ENCODE data around the gene RAD51B.
A peak's percentile ranks its signal among the peaks of the same experiment; 100 is the strongest.
"Not testable (repeated sequence)": the region's sequence is repeated elsewhere in the genome, so short reads cannot be mapped to it uniquely, and the experiment has no call there.

The RAD51B gene

GRCh38 chr14:68694516-68695235 is 875.1 kb downstream of the RAD51B start:
- H3K4me3 ChIP-seq (ENCODE audit: low read depth, low read length), result no peak overlapping the region
- no peak for DNase-seq (ENCODE audit: low read depth)
- TF ChIP-seq, protein P1, sequence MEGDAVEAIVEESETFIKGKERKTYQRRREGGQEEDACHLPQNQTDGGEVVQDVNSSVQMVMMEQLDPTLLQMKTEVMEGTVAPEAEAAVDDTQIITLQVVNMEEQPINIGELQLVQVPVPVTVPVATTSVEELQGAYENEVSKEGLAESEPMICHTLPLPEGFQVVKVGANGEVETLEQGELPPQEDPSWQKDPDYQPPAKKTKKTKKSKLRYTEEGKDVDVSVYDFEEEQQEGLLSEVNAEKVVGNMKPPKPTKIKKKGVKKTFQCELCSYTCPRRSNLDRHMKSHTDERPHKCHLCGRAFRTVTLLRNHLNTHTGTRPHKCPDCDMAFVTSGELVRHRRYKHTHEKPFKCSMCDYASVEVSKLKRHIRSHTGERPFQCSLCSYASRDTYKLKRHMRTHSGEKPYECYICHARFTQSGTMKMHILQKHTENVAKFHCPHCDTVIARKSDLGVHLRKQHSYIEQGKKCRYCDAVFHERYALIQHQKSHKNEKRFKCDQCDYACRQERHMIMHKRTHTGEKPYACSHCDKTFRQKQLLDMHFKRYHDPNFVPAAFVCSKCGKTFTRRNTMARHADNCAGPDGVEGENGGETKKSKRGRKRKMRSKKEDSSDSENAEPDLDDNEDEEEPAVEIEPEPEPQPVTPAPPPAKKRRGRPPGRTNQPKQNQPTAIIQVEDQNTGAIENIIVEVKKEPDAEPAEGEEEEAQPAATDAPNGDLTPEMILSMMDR (IDR thresholded peaks at IDR 0.05; ENCODE audit: insufficient read depth, low read depth, low read length, missing control alignments), result no peak

GRCh38 chr14:68695326-68695768 is 875.8 kb downstream of the RAD51B start:
- peak; percentile 90 for DNase-seq (ENCODE audit: low read depth)
- no peak overlapping the region for H3K4me3 ChIP-seq (ENCODE audit: low read depth, low read length)
- TF ChIP-seq, protein P1 (IDR thresholded peaks at IDR 0.05; ENCODE audit: insufficient read depth, low read depth, low read length, missing control alignments), result no peak

DNA sequence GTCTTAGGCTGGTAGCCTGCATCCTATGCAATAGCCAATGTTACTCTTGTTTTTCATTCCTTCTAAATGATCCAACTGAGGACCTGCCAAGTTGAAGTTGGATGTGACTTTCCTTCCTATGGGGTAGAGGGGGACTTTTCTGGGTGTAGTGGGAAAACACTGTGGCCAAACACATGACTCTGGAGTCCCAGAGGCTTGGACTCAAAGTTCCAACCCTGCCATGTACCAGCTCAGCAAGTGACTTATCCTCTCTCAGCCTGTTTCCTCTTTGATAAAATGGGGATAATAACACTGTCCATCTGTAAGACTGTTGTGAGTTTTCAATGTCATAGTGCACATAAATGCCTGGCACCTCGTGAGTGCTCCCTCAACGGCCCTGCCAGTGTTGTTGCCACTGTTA is 876.3 kb downstream of the RAD51B start:
- no peak for DNase-seq (ENCODE audit: low read depth)

GRCh38 chr14:68696266-68696665 is 876.7 kb downstream of the RAD51B start:
- no peak for DNase-seq (ENCODE audit: low read depth)
- no peak overlapping the region for H3K4me3 ChIP-seq (ENCODE audit: low read depth, low read length)
- TF ChIP-seq, protein P1 (IDR thresholded peaks at IDR 0.05; ENCODE audit: insufficient read depth, low read depth, low read length, missing control alignments), result no peak

More for the DNA sequence above, 876.3 kb downstream of the RAD51B start:
- H3K4me3 ChIP-seq (ENCODE audit: low read depth, low read length), result no peak overlapping the region
- TF ChIP-seq, protein P1 (IDR thresholded peaks at IDR 0.05; ENCODE audit: insufficient read depth, low read depth, low read length, missing control alignments), result no peak

- DNase-seq (ENCODE audit: low read depth), result no peak
- no peak overlapping the region for H3K4me3 ChIP-seq (ENCODE audit: low read depth, low read length)
- TF ChIP-seq, protein P1 (IDR thresholded peaks at IDR 0.05; ENCODE audit: insufficient read depth, low read depth, low read length, missing control alignments), result no peak
Observed at GRCh38 chr14:68696721-68697495, 877.3 kb downstream of the RAD51B start.

GRCh38 chr14:68698773-68699172 is 879.2 kb downstream of the RAD51B start:
- not testable (repeated sequence) for DNase-seq (ENCODE audit: low read depth); H3K4me3 ChIP-seq (ENCODE audit: low read depth, low read length)

GRCh38 chr14:68701001-68701741 is 881.6 kb downstream of the RAD51B start:
- TF ChIP-seq, protein P1 (IDR thresholded peaks at IDR 0.05; ENCODE audit: insufficient read depth, low read depth, low read length, missing control alignments), result no peak
- DNase-seq (ENCODE audit: low read depth), result no peak
- H3K4me3 ChIP-seq (ENCODE audit: low read depth, low read length), result no peak overlapping the region

Data from GM12865 (cell line).